HEK293T (cell line): ENCODE measurements around the gene AMER3.

Experiments used
- CTCF ChIA-PET: fragments of 350-600 bp; formaldehyde crosslinking; extraction: SDS; loops from one replicate; lab custom pipeline; 2021; ENCODE audit warnings: antibody characterized with exemption, inconsistent platforms; lab: Yijun Ruan, JAX
- POLR2A ChIA-PET: fragments of 350-600 bp; formaldehyde crosslinking; extraction: SDS; loops from one replicate; lab custom pipeline; 2020; ENCODE audit warnings: antibody characterized with exemption, inconsistent platforms; lab: Yijun Ruan, JAX
- DNase-seq: peaks from one replicate; pipeline ENCODE4 v3.0.0; 2012; ENCODE audit warnings: mixed read lengths; ENCODE audit errors: extremely low spot score
- ARNT ChIP-seq: fragments of 450-650 bp; IDR thresholded peaks from 2 replicates; pipeline ENCODE4 v1.6.1; 2017; ENCODE audit warnings: mild to moderate bottlenecking
- BHLHE40 ChIP-seq: fragments of 450-650 bp; IDR thresholded peaks from 2 replicates; pipeline ENCODE4 v1.6.1; 2016; ENCODE audit warnings: mild to moderate bottlenecking, moderate library complexity, borderline replicate concordance
- CTBP1 ChIP-seq: fragments of 450-650 bp; IDR thresholded peaks from 2 replicates; pipeline ENCODE4 v1.6.1; 2016; ENCODE audit warnings: borderline replicate concordance
- ELF4 ChIP-seq: fragments of 450-650 bp; IDR thresholded peaks from 2 replicates; pipeline ENCODE4 v1.6.1; 2017; ENCODE audit warnings: antibody characterized with exemption
- FOXA1 ChIP-seq: fragments of 450-650 bp; IDR thresholded peaks from 2 replicates; pipeline ENCODE4 v1.6.1; 2016; ENCODE audit warnings: mild to moderate bottlenecking
- FOXK2 ChIP-seq: fragments of 450-650 bp; IDR thresholded peaks from 2 replicates; pipeline ENCODE4 v1.6.1; 2016; ENCODE audit warnings: mild to moderate bottlenecking
- FOXM1 ChIP-seq: fragments of 450-650 bp; IDR thresholded peaks from 2 replicates; pipeline ENCODE4 v1.6.1; 2017; ENCODE audit warnings: mild to moderate bottlenecking, borderline replicate concordance
- HDGF ChIP-seq: fragments of 450-650 bp; IDR thresholded peaks from 2 replicates; pipeline ENCODE4 v1.6.1; 2017; ENCODE audit warnings: antibody characterized with exemption, borderline replicate concordance
- L3MBTL2 ChIP-seq: fragments of 450-650 bp; conservative IDR thresholded peaks from 2 replicates; pipeline ENCODE4 v1.6.1; 2016; ENCODE audit warnings: mild to moderate bottlenecking
- LEF1 ChIP-seq: fragments of 450-650 bp; IDR thresholded peaks from 2 replicates; pipeline ENCODE4 v1.6.1; 2017; ENCODE audit warnings: mild to moderate bottlenecking, borderline replicate concordance
- NFRKB ChIP-seq: fragments of 450-650 bp; IDR thresholded peaks from 2 replicates; pipeline ENCODE4 v1.6.1; 2016; ENCODE audit warnings: mild to moderate bottlenecking, moderate library complexity
- PKNOX1 ChIP-seq: fragments of 450-650 bp; IDR thresholded peaks from 2 replicates; pipeline ENCODE4 v1.6.1; 2016
- SP1 ChIP-seq: fragments of 450-650 bp; IDR thresholded peaks from 2 replicates; pipeline ENCODE4 v1.6.1; 2017
- SUZ12 ChIP-seq: fragments of 450-650 bp; IDR thresholded peaks from 2 replicates; pipeline ENCODE4 v1.6.1; 2016; ENCODE audit warnings: mild to moderate bottlenecking
- TARDBP ChIP-seq: fragments of 450-650 bp; IDR thresholded peaks from 2 replicates; pipeline ENCODE4 v1.6.1; 2016
- ZNF384 ChIP-seq: fragments of 450-650 bp; IDR thresholded peaks from 2 replicates; pipeline ENCODE4 v1.6.1; 2016

AMER3 gene

DNA sequence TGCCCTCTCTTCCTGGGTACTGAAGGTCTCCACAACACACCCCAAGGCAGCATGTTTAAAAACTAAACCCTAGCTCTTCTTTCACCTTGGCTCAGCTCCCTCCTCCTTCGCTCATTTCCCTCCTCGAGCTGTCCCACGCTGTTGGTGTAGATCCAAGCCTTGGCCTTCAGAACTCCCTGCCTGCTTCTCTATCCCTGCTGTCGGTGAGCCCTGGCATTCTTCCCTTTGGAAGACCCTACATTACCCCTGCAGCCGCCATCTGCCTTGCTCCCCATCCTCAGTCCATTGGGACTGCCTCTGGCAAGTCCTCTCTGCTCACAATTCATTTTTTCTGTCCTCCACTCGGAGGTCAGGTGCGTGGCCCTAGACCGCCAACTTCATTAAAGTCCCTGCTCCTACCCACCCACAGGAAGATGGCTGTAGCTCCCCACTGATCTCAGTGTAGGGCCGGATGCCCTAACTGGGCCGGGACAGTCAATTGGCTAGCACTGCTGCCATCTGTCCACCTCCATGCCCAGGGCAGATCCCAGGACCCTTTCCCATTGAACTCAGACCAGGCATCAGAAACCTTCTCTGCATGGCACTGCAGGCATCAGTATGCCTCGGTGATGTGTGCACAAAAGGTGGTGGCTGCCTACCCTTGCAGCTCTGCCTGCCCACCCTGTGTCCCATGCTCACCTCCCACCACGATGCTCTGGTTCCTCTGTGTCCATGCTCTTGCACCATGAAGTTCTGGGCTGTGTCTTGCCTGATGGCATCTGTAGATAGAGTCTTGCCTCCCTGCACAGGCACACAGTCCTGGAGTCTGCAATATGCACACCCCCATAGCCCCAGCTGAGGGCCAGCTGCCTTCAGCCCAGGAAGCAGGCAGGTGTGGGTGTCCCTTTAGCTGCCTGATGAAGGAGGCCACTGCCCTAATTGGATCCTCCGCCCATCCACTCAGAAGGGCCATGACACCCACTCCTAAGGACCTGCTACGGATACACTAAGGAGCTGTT, 5.7 kb downstream of the AMER3 start:
- no peak for TF ChIP-seq FOXA1
- no peak for TF ChIP-seq SUZ12
- no peak for TF ChIP-seq FOXM1
- no peak for TF ChIP-seq FOXK2
- TF ChIP-seq ZNF384 = no peak
- no peak for TF ChIP-seq TARDBP
- no peak for TF ChIP-seq CTBP1
- TF ChIP-seq L3MBTL2 = no peak
- no peak for TF ChIP-seq NFRKB
- no peak for TF ChIP-seq PKNOX1
- TF ChIP-seq ELF4 = no peak
- TF ChIP-seq BHLHE40 = no peak
- TF ChIP-seq SP1 = no peak
- TF ChIP-seq HDGF = no peak
- TF ChIP-seq ARNT = no peak
- TF ChIP-seq LEF1 = no peak
- DNase-seq = no peak
- ChIA-PET POLR2A (no interaction called here), CTCF (no interaction called here)

DNA sequence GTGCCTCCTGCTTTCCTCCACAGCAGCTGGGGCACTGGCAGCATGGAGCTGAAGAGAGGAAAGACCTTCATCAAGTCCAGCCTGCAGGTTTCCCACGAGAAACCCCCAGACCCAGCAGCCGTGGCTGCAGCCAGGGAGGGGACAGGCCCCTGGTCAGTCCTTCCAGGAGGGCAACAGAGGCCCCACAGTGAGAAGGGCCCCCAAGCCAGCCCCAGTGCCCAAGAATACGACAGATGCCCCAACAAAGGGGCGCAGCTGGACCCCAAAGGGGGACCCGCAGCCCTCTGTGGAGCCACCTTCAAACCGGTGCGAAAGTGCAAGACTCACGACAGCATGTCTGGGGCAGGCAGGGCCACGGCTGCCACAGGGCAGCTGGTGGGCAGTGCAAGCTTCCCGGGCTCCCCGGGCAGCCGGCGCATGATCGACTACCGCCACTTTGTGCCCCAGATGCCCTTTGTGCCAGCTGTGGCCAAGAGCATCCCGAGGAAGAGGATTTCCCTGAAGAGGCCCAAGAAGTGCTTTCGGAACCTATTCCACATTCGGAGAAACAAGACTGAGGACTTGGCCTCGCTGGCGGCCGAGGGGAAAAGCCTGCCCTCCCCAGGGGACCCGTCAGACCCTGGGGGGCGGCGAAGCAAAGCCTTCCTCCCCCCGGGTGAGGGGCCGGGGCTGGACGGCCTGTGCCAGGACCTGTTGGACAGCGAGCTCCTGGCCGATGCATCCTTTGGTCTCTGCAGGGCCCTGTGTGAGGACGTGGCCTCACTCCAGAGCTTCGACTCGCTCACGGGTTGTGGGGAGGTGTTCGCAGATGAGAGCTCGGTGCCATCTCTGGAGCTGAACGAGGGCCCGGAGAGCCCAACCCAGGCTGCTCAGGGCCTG, 6.9 kb downstream of the AMER3 start:
- ChIA-PET POLR2A (no interaction called here), CTCF (no interaction called here)
- TF ChIP-seq HDGF (no peak), PKNOX1 (no peak)
- DNase-seq = no peak

- TF ChIP-seq TARDBP (no peak), BHLHE40 (no peak), ELF4 (no peak), HDGF (no peak), ARNT (no peak), LEF1 (no peak), CTBP1 (no peak), FOXK2 (no peak), PKNOX1 (no peak), SUZ12 (no peak)
- ChIA-PET POLR2A (no interaction called here), CTCF (interaction anchor here (0.7 kb wide), 1 partner anchor 69 kb away, joined by 3 read pairs; no protein-coding TSS in a partner anchor)
Observed at GRCh38 chr2:130762910-130763385, 7.6 kb downstream of the AMER3 start.

DNA sequence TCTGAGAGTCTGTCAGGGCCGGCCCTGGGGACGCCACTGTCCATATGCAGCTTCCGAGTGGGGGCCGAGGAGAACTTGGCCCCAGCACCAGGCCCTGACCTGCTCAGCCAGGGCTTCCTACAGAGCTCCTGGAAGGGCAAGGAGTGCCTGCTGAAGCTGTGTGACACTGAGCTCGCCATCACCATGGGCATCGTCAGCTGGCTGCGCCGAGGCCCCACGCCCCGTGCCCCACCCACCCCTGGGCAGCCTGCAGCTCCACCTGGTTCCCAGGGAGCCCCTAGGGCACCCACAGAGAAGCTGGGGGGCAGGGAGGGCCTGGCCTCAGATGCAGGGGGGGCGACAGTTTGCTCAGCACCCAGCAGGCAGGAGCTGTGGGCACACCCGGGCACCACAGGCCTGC, 8.1 kb downstream of the AMER3 start:
- ChIA-PET POLR2A (no interaction called here), CTCF (interaction anchor here (0.7 kb wide), 1 partner anchor 70 kb away, joined by 3 read pairs; no protein-coding TSS in a partner anchor)
- no peak for DNase-seq
- TF ChIP-seq ARNT (no peak), FOXA1 (no peak), FOXM1 (no peak), SUZ12 (no peak), ELF4 (no peak), BHLHE40 (no peak), NFRKB (no peak)

More at GRCh38 chr2:130762910-130763385, 7.6 kb downstream of the AMER3 start:
- no peak for DNase-seq

GRCh38 chr2:130764035-130764820, 8.9 kb downstream of the AMER3 start:
- TF ChIP-seq PKNOX1 (no peak), BHLHE40 (no peak), FOXK2 (no peak), ZNF384 (no peak), SUZ12 (no peak), FOXM1 (no peak), LEF1 (no peak), SP1 (no peak), TARDBP (no peak), ELF4 (no peak), NFRKB (no peak), ARNT (no peak)
- ChIA-PET POLR2A (no interaction called here), CTCF (no interaction called here)
- DNase-seq = no peak
